ENCODE data around the gene SEC24C.

SEC24C gene

DNA sequence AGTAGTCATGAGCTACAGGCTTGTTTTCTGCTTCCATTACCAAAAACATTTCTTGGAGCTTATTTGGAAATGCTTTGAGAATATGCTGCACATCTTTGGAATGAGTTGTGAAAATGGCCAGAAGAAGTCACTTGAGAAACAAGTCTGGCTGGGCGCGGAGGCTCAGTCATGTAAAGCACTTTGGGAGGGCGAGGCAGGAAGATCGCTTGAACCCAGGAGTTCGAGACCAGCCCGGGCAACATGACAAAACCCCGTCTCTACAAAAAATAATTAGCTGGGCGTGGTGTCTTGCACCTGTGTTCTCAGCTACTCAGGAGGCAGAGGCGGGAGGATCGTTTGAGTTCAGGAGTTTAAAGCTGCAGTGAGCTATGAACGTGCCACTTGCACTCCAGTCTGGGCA lies 36.8 kb downstream of the SEC24C start:
- DNase-seq (ENCODE audit: low read depth), result no peak

DNA sequence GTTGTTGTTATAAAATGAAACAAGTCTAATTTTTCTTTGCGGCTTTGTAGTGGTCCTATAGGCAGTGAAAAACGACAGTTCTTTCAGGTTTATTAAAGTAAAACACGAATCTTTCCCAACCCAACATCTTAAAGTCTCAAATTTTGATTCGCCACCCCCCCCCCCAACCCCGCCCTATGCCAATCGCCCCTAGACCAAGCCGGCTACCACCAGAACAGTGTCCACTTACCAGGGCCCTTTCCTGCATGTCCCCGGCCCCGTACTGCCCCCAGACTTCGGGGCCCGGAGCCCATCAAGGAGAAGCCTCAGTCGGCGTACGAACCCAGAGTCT lies 37.3 kb downstream of the SEC24C start:
- no peak for DNase-seq (ENCODE audit: low read depth)
- TF ChIP-seq, protein P1, sequence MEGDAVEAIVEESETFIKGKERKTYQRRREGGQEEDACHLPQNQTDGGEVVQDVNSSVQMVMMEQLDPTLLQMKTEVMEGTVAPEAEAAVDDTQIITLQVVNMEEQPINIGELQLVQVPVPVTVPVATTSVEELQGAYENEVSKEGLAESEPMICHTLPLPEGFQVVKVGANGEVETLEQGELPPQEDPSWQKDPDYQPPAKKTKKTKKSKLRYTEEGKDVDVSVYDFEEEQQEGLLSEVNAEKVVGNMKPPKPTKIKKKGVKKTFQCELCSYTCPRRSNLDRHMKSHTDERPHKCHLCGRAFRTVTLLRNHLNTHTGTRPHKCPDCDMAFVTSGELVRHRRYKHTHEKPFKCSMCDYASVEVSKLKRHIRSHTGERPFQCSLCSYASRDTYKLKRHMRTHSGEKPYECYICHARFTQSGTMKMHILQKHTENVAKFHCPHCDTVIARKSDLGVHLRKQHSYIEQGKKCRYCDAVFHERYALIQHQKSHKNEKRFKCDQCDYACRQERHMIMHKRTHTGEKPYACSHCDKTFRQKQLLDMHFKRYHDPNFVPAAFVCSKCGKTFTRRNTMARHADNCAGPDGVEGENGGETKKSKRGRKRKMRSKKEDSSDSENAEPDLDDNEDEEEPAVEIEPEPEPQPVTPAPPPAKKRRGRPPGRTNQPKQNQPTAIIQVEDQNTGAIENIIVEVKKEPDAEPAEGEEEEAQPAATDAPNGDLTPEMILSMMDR (IDR thresholded peaks at IDR 0.05; ENCODE audit: insufficient read depth, low read depth, low read length, missing control alignments), result no peak
- H3K4me3 ChIP-seq (ENCODE audit: low read depth, low read length), result peak overlapping the region; percentile 90

More for the DNA sequence above, 36.8 kb downstream of the SEC24C start:
- H3K4me3 ChIP-seq (ENCODE audit: low read depth, low read length), result peak overlapping the region; percentile 90
- TF ChIP-seq, protein P1 (IDR thresholded peaks at IDR 0.05; ENCODE audit: insufficient read depth, low read depth, low read length, missing control alignments), result no peak

DNA sequence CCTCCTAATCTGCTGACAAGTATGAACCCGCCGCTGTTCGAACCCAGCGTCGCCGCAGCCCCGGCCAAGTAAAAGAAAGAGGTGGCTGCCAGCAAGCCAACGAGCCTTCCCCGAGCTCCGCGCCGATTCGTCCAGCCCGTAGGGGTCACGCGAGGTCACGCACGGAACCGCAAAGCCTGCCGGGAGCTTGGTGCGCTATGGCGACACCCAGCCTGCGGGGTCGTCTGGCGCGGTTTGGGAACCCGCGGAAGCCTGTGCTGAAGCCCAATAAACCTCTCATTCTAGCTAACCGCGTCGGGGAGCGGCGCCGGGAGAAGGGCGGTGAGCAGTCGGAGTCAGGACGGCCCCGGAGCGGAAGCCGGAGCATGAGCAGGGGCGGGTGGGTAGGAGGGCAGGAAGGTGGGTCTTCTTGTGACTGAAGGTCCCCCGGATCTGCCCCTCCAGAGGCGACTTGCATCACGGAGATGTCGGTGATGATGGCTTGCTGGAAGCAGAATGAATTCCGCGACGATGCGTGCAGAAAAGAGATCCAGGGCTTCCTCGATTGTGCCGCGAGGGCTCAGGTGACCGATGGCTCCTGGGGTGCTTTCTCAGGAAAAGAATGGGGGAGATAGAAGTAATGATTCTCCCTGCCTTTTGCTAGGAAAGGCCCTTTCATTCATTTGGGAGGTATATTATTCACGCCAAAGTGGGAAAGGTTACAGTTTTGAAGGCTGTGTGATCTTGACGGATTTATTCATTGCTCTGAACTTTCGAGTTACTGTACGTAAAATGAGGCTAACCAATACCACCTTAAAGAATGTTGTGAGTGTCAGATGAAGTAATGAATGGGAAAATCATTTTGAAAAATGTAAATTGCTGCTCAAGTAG lies 37.9 kb downstream of the SEC24C start, which contains the start of gene CHCHD1:
Gene CHCHD1 (plus strand): TSS at position 170 of the 870 bp plus-strand sequence. CDS start 28 bp downstream, at position 198.
- TF ChIP-seq, protein P1 (IDR thresholded peaks at IDR 0.05; ENCODE audit: insufficient read depth, low read depth, low read length, missing control alignments), result no peak
- H3K4me3 ChIP-seq (ENCODE audit: low read depth, low read length), result peak within 1 kb of the TSS; percentile 90
- peak; percentile 91 for DNase-seq (ENCODE audit: low read depth)

DNA sequence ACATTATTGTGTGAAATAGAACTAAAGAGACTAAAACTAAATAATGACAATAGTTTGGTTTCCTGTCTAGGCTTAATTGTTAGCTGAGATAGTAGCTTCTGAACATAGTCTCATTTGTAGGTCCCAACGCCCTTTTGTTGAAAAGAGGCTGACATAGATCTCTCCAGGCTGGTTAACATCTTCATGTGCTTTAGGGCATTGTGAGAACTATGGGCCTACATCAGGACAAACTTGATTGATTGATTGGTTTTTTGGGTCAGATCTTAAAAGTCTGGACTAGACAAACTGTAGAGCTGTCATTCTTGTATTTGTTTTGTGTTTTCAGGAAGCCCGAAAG lies 38.5 kb downstream of the SEC24C start:
- DNase-seq (ENCODE audit: low read depth), result no peak
- peak overlapping the region; percentile 90 for H3K4me3 ChIP-seq (ENCODE audit: low read depth, low read length)
- TF ChIP-seq, protein P1 (IDR thresholded peaks at IDR 0.05; ENCODE audit: insufficient read depth, low read depth, low read length, missing control alignments), result no peak

DNA sequence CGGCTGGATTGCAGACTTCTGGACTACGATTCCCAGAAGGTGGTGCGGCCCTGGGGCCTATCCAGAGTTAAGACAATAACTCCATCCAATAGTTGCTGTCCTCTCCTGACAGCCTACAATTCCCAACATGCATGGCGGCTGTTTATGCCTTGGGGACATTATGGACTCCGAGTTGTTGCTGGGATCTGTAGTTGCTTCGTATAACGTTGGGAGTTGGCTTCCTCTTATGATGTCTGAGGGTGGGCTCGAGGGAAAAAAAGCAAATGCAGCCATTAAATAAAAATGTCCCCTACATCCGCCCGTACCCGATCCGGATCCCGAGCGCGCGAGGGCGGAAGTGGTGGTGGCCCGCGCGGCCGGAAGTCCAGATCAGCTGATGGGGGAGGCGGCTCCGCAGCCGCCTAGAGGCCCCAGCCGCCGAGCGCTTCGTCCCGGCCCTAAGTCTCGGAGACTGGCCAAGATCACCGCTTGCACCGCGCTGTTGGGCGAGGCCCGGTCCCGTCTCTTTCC lies 41.1 kb downstream of the SEC24C start, which contains the start of gene ZSWIM8:
Gene ZSWIM8 (plus strand): TSS at position 396 of the 510 bp plus-strand sequence. CDS start 273 bp downstream, outside the sequence.
- H3K4me3 ChIP-seq (ENCODE audit: low read depth, low read length), result peak within 1 kb of the TSS; percentile 90

DNA sequence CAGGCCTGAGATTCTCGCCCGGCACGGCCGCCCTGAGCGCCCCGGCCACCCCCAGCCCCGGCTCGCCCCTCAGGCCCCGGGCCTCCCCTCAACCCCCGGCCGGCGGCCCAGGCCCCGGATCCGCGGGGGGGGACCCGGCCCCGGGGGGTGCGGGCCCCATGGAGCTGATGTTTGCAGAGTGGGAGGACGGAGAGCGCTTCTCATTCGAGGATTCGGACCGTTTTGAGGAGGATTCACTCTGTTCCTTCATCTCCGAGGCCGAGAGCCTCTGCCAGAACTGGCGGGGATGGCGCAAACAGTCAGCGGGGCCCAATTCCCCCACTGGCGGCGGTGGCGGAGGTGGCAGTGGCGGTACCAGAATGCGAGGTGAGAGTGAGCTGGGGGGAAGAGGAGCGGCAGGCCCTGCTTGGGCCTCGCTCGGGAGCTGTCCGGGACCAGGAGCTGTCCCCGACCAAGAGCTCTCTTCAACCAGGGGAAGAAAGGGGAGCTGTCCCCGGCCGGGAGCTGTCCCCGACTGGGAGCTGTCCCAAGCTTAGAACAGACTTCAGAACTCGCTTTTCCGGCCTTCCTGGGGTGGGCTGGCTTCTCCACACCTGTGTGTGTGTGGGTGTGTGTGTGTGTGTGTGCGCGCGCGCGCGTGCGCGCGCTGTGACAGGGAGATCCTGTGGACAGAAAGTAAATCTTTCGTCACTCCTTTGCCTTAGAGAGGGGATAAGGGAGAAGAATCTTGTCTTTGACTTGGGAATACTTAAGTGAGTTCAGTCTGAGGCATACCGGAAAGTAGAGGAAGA lies 41.7 kb downstream of the SEC24C start:
- TF ChIP-seq, protein P1 (IDR thresholded peaks at IDR 0.05; ENCODE audit: insufficient read depth, low read depth, low read length, missing control alignments), result no peak
- H3K4me3 ChIP-seq (ENCODE audit: low read depth, low read length), result peak overlapping the region; percentile 90
- peak; percentile 45 for DNase-seq (ENCODE audit: low read depth)

More for the DNA sequence above, 41.1 kb downstream of the SEC24C start, which contains the start of gene ZSWIM8:
- TF ChIP-seq, protein P1 (IDR thresholded peaks at IDR 0.05; ENCODE audit: insufficient read depth, low read depth, low read length, missing control alignments), result no peak
- DNase-seq (ENCODE audit: low read depth), result peak; percentile 92

All from GM12865 (cell line).